ENCODE measurements around the gene ABLIM1. TPM values are rescaled to one million over a fixed set of nuclear protein-coding genes. Genes with fewer than 3 reads are reported as not detected.

Gene ABLIM1
- total RNA-seq, 1 donor from 2014 or later: 37.9 TPM

DNA sequence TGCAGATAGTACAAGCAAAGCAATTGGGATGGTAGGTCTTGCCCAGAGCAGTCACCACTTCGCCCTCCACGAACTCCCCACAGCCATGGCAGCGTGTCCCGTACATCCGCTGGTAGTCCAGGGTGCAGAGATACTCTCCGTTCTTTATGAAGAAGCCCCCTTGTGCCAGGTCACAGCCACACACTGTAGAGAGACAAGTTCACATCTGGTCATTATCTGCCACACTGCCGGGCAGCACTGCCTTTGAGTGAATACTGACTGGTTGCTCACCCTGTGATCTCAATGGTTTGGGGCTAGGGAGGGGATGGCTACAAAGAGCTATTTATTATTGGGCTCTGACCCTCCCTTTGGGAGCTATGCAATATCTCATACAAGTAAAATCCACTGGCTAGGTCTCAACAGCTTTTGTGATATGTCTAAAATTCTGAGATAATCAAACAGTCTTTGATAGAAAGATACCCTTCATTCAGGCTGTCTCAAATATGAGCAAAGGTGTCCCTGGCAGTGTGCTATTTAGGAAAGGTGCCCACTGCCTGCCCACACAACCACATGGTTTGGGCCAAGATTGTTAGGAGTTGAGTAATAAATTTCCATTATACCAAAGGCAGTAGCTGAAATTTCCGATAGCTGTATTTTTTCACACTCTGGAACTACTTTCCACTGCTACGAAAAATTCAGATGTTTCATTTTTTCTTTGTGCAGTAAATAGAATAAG is 82.5 kb downstream of the ABLIM1 start:
- peaks cover 2% of the 10 kb centered on the region for H3K27me3 Mint-ChIP-seq (ENCODE audit: low read depth)
- no peaks in the 10 kb centered on the region for H3K4me1 Mint-ChIP-seq (ENCODE audit: low read depth)
- intact Hi-C loops (cut with micrococcal nuclease): no loop called here
- H3K4me3 Mint-ChIP-seq (ENCODE audit: low read depth): no peak overlapping the region
- no peaks in the 10 kb centered on the region for H3K9me3 Mint-ChIP-seq
- no peaks in the 10 kb centered on the region for H3K36me3 Mint-ChIP-seq (ENCODE audit: low read depth)
- H3K27ac Mint-ChIP-seq: no peak overlapping the region
- no peak for DNase-seq (ENCODE audit: low spot score)

- intact Hi-C loops (cut with micrococcal nuclease): no loop called here
- Mint-ChIP-seq H3K4me1 (ENCODE audit: low read depth) (no peaks in the 10 kb centered on the region), H3K4me3 (ENCODE audit: low read depth) (no peak overlapping the region), H3K9me3 (no peaks in the 10 kb centered on the region), H3K36me3 (ENCODE audit: low read depth) (no peaks in the 10 kb centered on the region), H3K27ac (no peak overlapping the region), H3K27me3 (ENCODE audit: low read depth) (no peaks in the 10 kb centered on the region)
- no peak for DNase-seq (ENCODE audit: low spot score)
Observed at GRCh38 chr10:114573330-114574045, 84.6 kb downstream of the ABLIM1 start.

GRCh38 chr10:114571316-114571999 is 86.6 kb downstream of the ABLIM1 start:
- no peaks in the 10 kb centered on the region for H3K27me3 Mint-ChIP-seq (ENCODE audit: low read depth)
- intact Hi-C loops (cut with micrococcal nuclease): no loop called here
- no peaks in the 10 kb centered on the region for H3K4me1 Mint-ChIP-seq (ENCODE audit: low read depth)
- H3K9me3 Mint-ChIP-seq: no peaks in the 10 kb centered on the region
- no peak overlapping the region for H3K4me3 Mint-ChIP-seq (ENCODE audit: low read depth)
- H3K27ac Mint-ChIP-seq: no peak overlapping the region
- no peak for DNase-seq (ENCODE audit: low spot score)
- H3K36me3 Mint-ChIP-seq (ENCODE audit: low read depth): no peaks in the 10 kb centered on the region

GRCh38 chr10:114566064-114566463 is 92.0 kb downstream of the ABLIM1 start:
- no peaks in the 10 kb centered on the region for H3K9me3 Mint-ChIP-seq
- no peak for DNase-seq (ENCODE audit: low spot score)
- intact Hi-C loops (cut with micrococcal nuclease): no loop called here
- no peak overlapping the region for H3K27ac Mint-ChIP-seq
- H3K4me1 Mint-ChIP-seq (ENCODE audit: low read depth): no peaks in the 10 kb centered on the region
- no peak overlapping the region for H3K4me3 Mint-ChIP-seq (ENCODE audit: low read depth)
- peaks cover 4% of the 10 kb centered on the region for H3K27me3 Mint-ChIP-seq (ENCODE audit: low read depth)
- no peaks in the 10 kb centered on the region for H3K36me3 Mint-ChIP-seq (ENCODE audit: low read depth)

GRCh38 chr10:114565066-114565465 is 93.0 kb downstream of the ABLIM1 start:
- no peak for DNase-seq (ENCODE audit: low spot score)
- no peaks in the 10 kb centered on the region for H3K4me1 Mint-ChIP-seq (ENCODE audit: low read depth)
- no peak overlapping the region for H3K27ac Mint-ChIP-seq
- no peaks in the 10 kb centered on the region for H3K9me3 Mint-ChIP-seq
- no peaks in the 10 kb centered on the region for H3K36me3 Mint-ChIP-seq (ENCODE audit: low read depth)
- intact Hi-C loops (cut with micrococcal nuclease): no loop called here
- peaks cover 5% of the 10 kb centered on the region for H3K27me3 Mint-ChIP-seq (ENCODE audit: low read depth)
- no peak overlapping the region for H3K4me3 Mint-ChIP-seq (ENCODE audit: low read depth)

- intact Hi-C loops (cut with micrococcal nuclease): no loop called here
- Mint-ChIP-seq H3K4me3 (ENCODE audit: low read depth) (no peak overlapping the region), H3K27ac (no peak overlapping the region), H3K4me1 (ENCODE audit: low read depth) (no peaks in the 10 kb centered on the region), H3K36me3 (ENCODE audit: low read depth) (peaks cover 7% of the 10 kb centered on the region), H3K27me3 (ENCODE audit: low read depth) (peaks cover 10% of the 10 kb centered on the region), H3K9me3 (peaks cover 15% of the 10 kb centered on the region)
- no peak for DNase-seq (ENCODE audit: low spot score)
Observed at GRCh38 chr10:114561008-114561523, 97.0 kb downstream of the ABLIM1 start.

GRCh38 chr10:114560144-114560543 is 97.9 kb downstream of the ABLIM1 start:
- H3K4me3 Mint-ChIP-seq (ENCODE audit: low read depth): no peak overlapping the region
- H3K27me3 Mint-ChIP-seq (ENCODE audit: low read depth): peaks cover 12% of the 10 kb centered on the region
- H3K4me1 Mint-ChIP-seq (ENCODE audit: low read depth): no peaks in the 10 kb centered on the region
- H3K27ac Mint-ChIP-seq: no peak overlapping the region
- H3K36me3 Mint-ChIP-seq (ENCODE audit: low read depth): peaks cover 7% of the 10 kb centered on the region
- DNase-seq (ENCODE audit: low spot score): no peak
- H3K9me3 Mint-ChIP-seq: peaks cover 15% of the 10 kb centered on the region
- intact Hi-C loops (cut with micrococcal nuclease): no loop called here

DNA sequence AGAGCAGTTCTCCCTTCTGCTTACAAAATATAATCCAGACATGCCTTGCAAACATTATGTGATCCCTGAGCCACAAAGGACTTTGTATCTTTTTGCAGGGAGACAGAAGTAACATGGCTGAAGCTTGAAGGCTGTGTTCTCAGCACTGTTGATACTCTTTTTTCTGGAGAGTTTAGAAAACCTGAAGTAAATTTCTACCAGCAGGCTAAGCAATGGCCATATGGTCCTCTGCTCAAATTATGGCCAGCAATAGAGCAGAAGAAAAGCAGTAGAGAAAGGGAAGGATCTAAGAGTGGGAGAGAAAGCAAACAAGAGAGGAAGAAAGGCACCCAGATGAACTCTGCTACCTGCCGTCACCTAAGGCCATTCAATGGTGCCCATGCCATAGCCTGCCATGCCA is 98.4 kb downstream of the ABLIM1 start:
- H3K27ac Mint-ChIP-seq: no peak overlapping the region
- H3K4me1 Mint-ChIP-seq (ENCODE audit: low read depth): no peaks in the 10 kb centered on the region
- H3K4me3 Mint-ChIP-seq (ENCODE audit: low read depth): no peak overlapping the region
- intact Hi-C loops (cut with micrococcal nuclease): no loop called here
- H3K27me3 Mint-ChIP-seq (ENCODE audit: low read depth): peaks cover 12% of the 10 kb centered on the region
- peaks cover 15% of the 10 kb centered on the region for H3K9me3 Mint-ChIP-seq
- peaks cover 7% of the 10 kb centered on the region for H3K36me3 Mint-ChIP-seq (ENCODE audit: low read depth)
- DNase-seq (ENCODE audit: low spot score): no peak

DNA sequence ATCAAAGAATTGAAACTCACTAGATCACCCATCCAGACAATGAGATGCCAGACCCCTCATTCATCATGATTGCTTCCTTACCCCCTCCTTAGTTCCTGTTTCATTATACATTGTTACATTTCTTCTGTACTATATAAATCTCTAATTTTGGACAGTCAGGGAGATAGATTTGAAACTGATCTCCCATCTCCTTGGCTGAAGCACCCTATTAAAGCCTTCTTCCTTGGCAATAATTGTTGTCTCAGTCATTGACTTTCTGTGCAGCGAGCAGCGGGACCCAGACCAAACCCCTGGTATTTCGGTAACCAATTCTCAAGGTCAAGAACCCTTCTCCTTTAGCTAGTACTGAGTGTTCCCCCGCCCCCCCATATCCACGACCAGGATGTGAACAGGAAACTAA is 100.2 kb downstream of the ABLIM1 start:
- intact Hi-C loops (cut with micrococcal nuclease): no loop called here
- H3K27ac Mint-ChIP-seq: no peak overlapping the region
- H3K4me1 Mint-ChIP-seq (ENCODE audit: low read depth): no peaks in the 10 kb centered on the region
- peaks cover 15% of the 10 kb centered on the region for H3K9me3 Mint-ChIP-seq
- peaks cover 10% of the 10 kb centered on the region for H3K27me3 Mint-ChIP-seq (ENCODE audit: low read depth)
- H3K36me3 Mint-ChIP-seq (ENCODE audit: low read depth): peaks cover 7% of the 10 kb centered on the region
- DNase-seq (ENCODE audit: low spot score): no peak
- no peak overlapping the region for H3K4me3 Mint-ChIP-seq (ENCODE audit: low read depth)

DNA sequence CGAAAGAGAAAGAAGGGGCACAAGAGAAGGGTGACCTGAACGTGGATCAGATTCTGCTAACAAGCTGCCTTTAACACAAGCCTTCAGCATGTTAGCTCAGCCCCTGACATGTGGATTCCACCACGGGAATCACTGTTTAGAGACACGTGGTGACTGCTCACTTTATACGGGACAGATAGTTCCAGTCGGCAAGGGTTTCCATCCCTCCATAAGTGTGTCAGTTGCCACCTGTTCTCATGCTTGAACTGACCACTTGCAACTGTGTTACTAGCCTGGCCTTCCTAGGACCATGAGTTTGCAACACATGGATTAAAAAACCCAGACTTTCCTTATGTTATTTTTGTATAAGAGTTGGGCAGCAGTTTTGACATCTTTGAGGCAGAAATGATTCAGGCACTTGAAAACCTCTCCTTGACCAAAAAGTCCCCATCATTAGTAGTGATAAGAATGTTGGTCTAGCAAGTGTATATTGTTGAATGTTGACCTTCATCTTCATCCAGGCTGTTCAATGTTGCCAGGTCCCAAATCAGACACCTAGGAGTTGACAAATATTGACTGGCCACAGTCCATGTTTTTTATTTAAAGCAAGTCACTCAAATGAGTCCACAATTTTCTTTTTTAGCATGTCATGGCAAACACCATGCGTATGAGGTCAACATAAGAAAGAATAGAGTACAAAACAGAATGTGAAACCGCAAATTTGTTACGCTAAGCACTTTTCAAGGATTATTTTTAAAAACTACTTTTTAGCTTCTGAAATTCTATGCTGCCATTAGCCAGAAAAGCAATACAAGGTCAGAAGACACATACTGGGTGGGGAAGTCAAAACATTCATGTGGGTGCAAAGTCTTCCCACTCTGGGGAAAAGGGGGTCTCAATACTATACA is 101.6 kb downstream of the ABLIM1 start:
- peaks cover 7% of the 10 kb centered on the region for H3K36me3 Mint-ChIP-seq (ENCODE audit: low read depth)
- no peak overlapping the region for H3K4me3 Mint-ChIP-seq (ENCODE audit: low read depth)
- H3K27ac Mint-ChIP-seq: no peak overlapping the region
- peaks cover 15% of the 10 kb centered on the region for H3K9me3 Mint-ChIP-seq
- no peak for DNase-seq (ENCODE audit: low spot score)
- intact Hi-C loops (cut with micrococcal nuclease): no loop called here
- no peaks in the 10 kb centered on the region for H3K4me1 Mint-ChIP-seq (ENCODE audit: low read depth)
- H3K27me3 Mint-ChIP-seq (ENCODE audit: low read depth): peaks cover 8% of the 10 kb centered on the region

DNA sequence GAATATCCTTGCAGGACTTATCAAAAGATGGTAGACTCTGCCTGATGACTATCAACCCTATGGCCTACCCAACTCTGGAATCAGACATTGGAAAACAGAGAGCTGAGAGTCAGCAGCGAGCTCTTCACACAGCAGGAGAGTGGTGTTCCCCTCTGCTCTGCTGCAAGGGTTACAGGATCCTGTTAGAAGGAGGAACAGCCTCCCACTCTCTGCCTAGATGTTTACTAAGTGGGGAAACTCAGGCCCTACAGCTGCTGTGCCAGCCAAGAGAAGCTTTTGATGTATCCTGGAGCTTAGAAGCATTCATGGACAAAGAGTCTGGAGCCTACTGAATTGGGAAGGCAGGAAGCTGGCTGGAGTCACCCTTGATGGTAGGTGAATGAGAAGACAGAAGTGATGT is 104.6 kb downstream of the ABLIM1 start:
- Mint-ChIP-seq H3K4me3 (ENCODE audit: low read depth) (no peak overlapping the region), H3K27me3 (ENCODE audit: low read depth) (peaks cover 2% of the 10 kb centered on the region)
- intact Hi-C loops (cut with micrococcal nuclease): no loop called here

GRCh38 chr10:114552050-114552449 is 106.0 kb downstream of the ABLIM1 start:
- Mint-ChIP-seq H3K36me3 (ENCODE audit: low read depth) (no peaks in the 10 kb centered on the region), H3K27ac (no peak overlapping the region), H3K27me3 (ENCODE audit: low read depth) (peaks cover 2% of the 10 kb centered on the region), H3K4me1 (ENCODE audit: low read depth) (peaks cover 19% of the 10 kb centered on the region), H3K4me3 (ENCODE audit: low read depth) (no peak overlapping the region), H3K9me3 (no peaks in the 10 kb centered on the region)
- intact Hi-C loops (cut with micrococcal nuclease): no loop called here
- no peak for DNase-seq (ENCODE audit: low spot score)

More for the DNA sequence above, 104.6 kb downstream of the ABLIM1 start:
- DNase-seq (ENCODE audit: low spot score): no peak
- Mint-ChIP-seq H3K27ac (no peak overlapping the region), H3K4me1 (ENCODE audit: low read depth) (peaks cover 5% of the 10 kb centered on the region), H3K36me3 (ENCODE audit: low read depth) (peaks cover 7% of the 10 kb centered on the region), H3K9me3 (peaks cover 9% of the 10 kb centered on the region)
